GM19023 (cell line): Measurements from ENCODE around the gene MFSD6L.

Source experiments
- ATAC-seq: cut with Tn5 transposase; IDR thresholded peaks from one replicate; pipeline ENCODE4 v1.9.1; 2021; ENCODE audit warnings: mild to moderate bottlenecking, moderate library complexity; ENCODE audit not compliant: unreplicated experiment

MFSD6L gene

DNA sequence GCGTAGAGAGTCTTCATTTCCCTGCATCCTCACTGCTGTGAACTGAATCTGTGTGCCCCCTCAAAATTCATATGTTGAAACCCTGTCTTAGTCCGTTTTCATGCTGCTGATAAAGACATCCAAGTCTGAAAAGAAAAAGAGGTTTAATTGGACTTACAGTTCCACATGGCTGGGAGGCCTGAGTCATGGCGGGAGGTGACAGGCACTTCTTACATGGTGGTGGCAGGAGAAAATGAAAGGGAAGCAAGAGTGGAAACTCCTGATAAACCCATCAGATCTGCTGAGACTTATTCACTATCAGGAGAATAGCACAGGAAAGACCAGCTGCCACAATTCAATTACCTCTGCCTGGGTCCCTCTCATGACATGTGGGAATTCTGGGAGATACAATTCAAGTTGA, 51.4 kb downstream of the MFSD6L start:
- ATAC-seq: no peak
